ENCODE data around the gene PGAM2.

Gene PGAM2

DNA sequence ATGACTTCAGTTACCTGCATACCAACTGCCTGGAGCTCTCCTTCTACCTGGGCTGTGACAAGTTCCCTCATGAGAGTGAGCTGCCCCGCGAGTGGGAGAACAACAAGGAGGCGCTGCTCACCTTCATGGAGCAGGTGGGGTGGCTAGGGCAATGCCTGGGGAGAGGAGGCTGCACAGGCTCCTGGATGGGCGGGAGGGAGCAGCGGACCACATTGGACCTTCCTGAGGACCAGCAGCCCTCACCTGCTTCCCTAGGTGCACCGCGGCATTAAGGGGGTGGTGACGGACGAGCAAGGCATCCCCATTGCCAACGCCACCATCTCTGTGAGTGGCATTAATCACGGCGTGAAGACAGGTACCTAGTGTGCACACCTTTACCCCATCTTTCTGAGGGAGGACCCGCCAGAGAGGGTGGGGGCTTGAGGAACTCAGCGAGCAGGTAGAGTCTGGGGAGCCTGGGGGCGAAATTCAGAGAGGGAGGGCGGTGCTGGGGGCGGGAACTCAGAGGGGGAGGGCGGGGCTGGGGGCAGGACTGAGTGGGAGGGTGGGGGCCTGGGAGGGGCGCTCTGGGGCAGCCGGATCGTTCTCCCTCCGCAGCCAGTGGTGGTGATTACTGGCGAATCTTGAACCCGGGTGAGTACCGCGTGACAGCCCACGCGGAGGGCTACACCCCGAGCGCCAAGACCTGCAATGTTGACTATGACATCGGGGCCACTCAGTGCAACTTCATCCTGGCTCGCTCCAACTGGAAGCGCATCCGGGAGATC lies 47.8 kb upstream of the PGAM2 start:
- Histone ChIP-seq H3K4me3 (ENCODE audit: low read length, poor library complexity, severe bottlenecking) (no peak overlapping the region), H3F3A (ENCODE audit: low read depth) (no peaks in the 10 kb centered on the region), H3K4me1 (ENCODE audit: insufficient read depth, low read length, poor library complexity, severe bottlenecking) (no peaks in the 10 kb centered on the region), H3K36me3 (ENCODE audit: insufficient read depth, low read length) (peaks cover 47% of the 10 kb centered on the region; the same call in 1 of the 2 replicates), H3K9me2 (replicated peaks; ENCODE audit: low read depth, low read length) (no peaks in the 10 kb centered on the region), H3K27me3 (ENCODE audit: insufficient read depth, low read length, poor library complexity, severe bottlenecking) (no peaks in the 10 kb centered on the region), H3K9ac (ENCODE audit: low read depth, low read length, poor library complexity, severe bottlenecking) (no peak overlapping the region), H4K20me1 (ENCODE audit: insufficient read depth, low read length, poor library complexity, severe bottlenecking) (peaks cover 5% of the 10 kb centered on the region), H3K9me3 (ENCODE audit: insufficient read depth, low read depth, low read length) (no peaks in the 10 kb centered on the region), H3K79me2 (ENCODE audit: insufficient read depth, low read length) (peaks cover 15% of the 10 kb centered on the region; the same call in 1 of the 2 replicates), H3K4me2 (ENCODE audit: low read depth, low read length, poor library complexity, severe bottlenecking) (no peak overlapping the region), H2AFZ (ENCODE audit: low read length) (no peak overlapping the region)
- no peak for TF ChIP-seq EZH2phosphoT487 (IDR thresholded peaks at IDR 0.05; ENCODE audit: borderline replicate concordance)
- TF ChIP-seq, protein P1, sequence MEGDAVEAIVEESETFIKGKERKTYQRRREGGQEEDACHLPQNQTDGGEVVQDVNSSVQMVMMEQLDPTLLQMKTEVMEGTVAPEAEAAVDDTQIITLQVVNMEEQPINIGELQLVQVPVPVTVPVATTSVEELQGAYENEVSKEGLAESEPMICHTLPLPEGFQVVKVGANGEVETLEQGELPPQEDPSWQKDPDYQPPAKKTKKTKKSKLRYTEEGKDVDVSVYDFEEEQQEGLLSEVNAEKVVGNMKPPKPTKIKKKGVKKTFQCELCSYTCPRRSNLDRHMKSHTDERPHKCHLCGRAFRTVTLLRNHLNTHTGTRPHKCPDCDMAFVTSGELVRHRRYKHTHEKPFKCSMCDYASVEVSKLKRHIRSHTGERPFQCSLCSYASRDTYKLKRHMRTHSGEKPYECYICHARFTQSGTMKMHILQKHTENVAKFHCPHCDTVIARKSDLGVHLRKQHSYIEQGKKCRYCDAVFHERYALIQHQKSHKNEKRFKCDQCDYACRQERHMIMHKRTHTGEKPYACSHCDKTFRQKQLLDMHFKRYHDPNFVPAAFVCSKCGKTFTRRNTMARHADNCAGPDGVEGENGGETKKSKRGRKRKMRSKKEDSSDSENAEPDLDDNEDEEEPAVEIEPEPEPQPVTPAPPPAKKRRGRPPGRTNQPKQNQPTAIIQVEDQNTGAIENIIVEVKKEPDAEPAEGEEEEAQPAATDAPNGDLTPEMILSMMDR (conservative IDR thresholded peaks at IDR 0.05; ENCODE audit: low read length) = no peak

DNA sequence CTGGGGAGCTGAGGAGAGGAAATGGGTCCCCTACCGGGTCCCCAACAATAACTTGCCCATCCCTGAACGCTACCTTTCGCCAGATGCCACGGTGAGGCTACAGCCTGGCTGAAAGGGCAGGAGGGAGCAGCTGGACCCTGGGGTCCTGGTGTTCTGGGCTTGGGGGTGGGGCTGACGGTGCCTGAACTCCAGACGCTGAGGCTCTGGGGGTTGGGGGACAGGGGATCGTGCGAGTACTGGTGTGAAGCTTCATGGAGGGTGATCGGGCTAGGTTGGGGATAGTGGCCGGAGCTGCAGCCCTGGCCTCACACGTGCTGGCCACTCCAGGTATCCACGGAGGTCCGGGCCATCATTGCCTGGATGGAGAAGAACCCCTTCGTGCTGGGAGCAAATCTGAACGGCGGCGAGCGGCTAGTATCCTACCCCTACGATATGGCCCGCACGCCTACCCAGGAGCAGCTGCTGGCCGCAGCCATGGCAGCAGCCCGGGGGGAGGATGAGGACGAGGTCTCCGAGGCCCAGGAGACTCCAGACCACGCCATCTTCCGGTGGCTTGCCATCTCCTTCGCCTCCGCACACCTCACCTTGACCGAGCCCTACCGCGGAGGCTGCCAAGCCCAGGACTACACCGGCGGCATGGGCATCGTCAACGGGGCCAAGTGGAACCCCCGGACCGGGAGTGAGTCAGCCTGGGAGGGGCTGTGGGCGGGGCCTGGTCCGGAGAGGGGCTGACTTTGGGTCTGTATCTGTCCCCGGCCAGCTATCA lies 47.0 kb upstream of the PGAM2 start:
- H4K20me1 ChIP-seq (ENCODE audit: insufficient read depth, low read length, poor library complexity, severe bottlenecking) = peaks cover 5% of the 10 kb centered on the region
- H3K9me2 ChIP-seq (replicated peaks; ENCODE audit: low read depth, low read length) = no peaks in the 10 kb centered on the region
- no peak overlapping the region for H3K9ac ChIP-seq (ENCODE audit: low read depth, low read length, poor library complexity, severe bottlenecking)
- H3K4me1 ChIP-seq (ENCODE audit: insufficient read depth, low read length, poor library complexity, severe bottlenecking) = no peaks in the 10 kb centered on the region
- no peak for TF ChIP-seq EZH2phosphoT487 (IDR thresholded peaks at IDR 0.05; ENCODE audit: borderline replicate concordance)
- TF ChIP-seq, protein P1 (conservative IDR thresholded peaks at IDR 0.05; ENCODE audit: low read length) = no peak
- no peaks in the 10 kb centered on the region for H3K27me3 ChIP-seq (ENCODE audit: insufficient read depth, low read length, poor library complexity, severe bottlenecking)
- H2AFZ ChIP-seq (ENCODE audit: low read length) = no peak overlapping the region
- no peak overlapping the region for H3K4me2 ChIP-seq (ENCODE audit: low read depth, low read length, poor library complexity, severe bottlenecking)
- peaks cover 17% of the 10 kb centered on the region for H3K79me2 ChIP-seq (ENCODE audit: insufficient read depth, low read length)
- no peaks in the 10 kb centered on the region for H3K9me3 ChIP-seq (ENCODE audit: insufficient read depth, low read depth, low read length)
- H3F3A ChIP-seq (ENCODE audit: low read depth) = no peaks in the 10 kb centered on the region
- H3K4me3 ChIP-seq (ENCODE audit: low read length, poor library complexity, severe bottlenecking) = no peak overlapping the region
- peaks cover 47% of the 10 kb centered on the region; the same call in 1 of the 2 replicates for H3K36me3 ChIP-seq (ENCODE audit: insufficient read depth, low read length)

DNA sequence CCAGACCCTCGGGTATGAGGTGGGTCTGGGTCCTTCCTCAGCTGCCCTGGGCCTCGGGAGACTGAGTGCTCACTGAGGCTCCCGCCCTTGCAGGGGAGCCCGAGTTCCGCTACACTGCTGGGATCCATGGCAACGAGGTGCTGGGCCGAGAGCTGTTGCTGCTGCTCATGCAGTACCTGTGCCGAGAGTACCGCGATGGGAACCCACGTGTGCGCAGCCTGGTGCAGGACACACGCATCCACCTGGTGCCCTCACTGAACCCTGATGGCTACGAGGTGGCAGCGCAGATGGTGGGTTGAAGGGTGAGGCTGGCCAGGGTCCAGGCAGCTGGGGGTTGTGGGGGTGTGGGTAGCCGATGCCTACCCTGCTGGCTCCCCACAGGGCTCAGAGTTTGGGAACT lies 46.4 kb upstream of the PGAM2 start:
- Histone ChIP-seq H3K4me1 (ENCODE audit: insufficient read depth, low read length, poor library complexity, severe bottlenecking) (no peaks in the 10 kb centered on the region), H3K9me3 (ENCODE audit: insufficient read depth, low read depth, low read length) (no peaks in the 10 kb centered on the region), H3K4me2 (ENCODE audit: low read depth, low read length, poor library complexity, severe bottlenecking) (no peak overlapping the region), H3K27me3 (ENCODE audit: insufficient read depth, low read length, poor library complexity, severe bottlenecking) (no peaks in the 10 kb centered on the region), H3K9me2 (replicated peaks; ENCODE audit: low read depth, low read length) (no peaks in the 10 kb centered on the region), H3F3A (ENCODE audit: low read depth) (no peaks in the 10 kb centered on the region), H4K20me1 (ENCODE audit: insufficient read depth, low read length, poor library complexity, severe bottlenecking) (peaks cover 12% of the 10 kb centered on the region), H3K4me3 (ENCODE audit: low read length, poor library complexity, severe bottlenecking) (no peak overlapping the region), H2AFZ (ENCODE audit: low read length) (no peak overlapping the region), H3K79me2 (ENCODE audit: insufficient read depth, low read length) (peaks cover 23% of the 10 kb centered on the region), H3K9ac (ENCODE audit: low read depth, low read length, poor library complexity, severe bottlenecking) (no peak overlapping the region), H3K36me3 (ENCODE audit: insufficient read depth, low read length) (peaks cover 47% of the 10 kb centered on the region; the same call in 1 of the 2 replicates)
- no peak for TF ChIP-seq EZH2phosphoT487 (IDR thresholded peaks at IDR 0.05; ENCODE audit: borderline replicate concordance)
- TF ChIP-seq, protein P1 (conservative IDR thresholded peaks at IDR 0.05; ENCODE audit: low read length) = no peak
